ENCODE results near the gene LPAR1.
A peak's percentile ranks its signal among the peaks of the same experiment; 100 is the strongest.
"Not testable (repeated sequence)": the region's sequence is repeated elsewhere in the genome, so short reads cannot be mapped to it uniquely, and the experiment has no call there.

Gene LPAR1

DNA sequence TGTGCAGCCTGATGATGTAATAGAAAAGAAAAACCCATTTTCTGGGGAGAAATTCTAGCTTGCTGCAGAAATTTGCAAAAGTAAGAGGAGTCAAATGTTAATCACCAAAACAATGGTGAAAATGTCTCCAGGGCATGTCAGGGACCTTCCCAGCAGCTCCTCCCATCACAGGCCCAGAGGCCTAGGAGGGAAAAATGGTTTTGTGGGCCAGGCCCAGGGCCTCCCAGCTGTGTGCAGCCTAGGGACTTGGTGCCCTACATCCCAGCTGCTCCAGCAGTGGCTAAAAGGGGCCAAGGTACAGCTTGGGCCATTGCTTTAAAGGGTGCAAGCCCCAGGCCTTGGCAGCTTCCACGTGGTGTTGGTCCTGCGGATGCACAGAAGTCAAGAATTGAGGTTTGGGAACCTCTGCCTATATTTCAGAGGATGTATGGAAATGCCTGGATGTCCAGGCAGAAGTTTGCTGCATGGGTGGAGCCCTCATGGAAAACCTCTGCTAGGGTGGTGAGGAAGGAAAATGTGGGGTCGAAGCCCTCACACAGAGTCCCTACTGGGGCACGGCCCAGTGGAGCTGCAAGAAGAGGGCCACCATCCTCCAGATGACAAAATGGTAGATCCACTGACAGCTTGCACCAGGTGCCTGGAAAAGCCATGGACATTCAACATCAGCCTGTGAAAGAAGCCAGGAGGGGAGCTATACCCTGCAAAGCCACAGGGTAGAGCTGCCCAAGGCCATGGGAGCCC is 176.7 kb downstream of the LPAR1 start:
- DNase-seq: not testable (repeated sequence)

DNA sequence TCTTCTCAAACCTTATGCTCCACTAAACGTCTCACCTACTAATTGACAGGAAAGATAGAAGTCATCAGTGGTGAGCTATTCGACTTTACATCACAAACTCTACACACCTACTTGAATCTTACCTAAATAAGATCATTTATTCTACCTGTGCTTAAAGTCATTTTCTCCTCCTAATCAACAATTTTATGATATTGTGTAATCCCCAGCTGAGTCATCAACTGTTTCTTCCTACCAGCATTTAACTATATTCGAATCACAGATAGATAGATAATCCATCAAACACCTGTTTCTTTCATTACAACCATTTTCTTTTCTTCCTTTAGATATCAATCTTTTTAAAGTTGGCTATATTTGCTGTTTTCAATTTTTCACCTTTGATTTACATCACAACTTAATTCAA is 181.5 kb downstream of the LPAR1 start:
- no peak for DNase-seq

DNA sequence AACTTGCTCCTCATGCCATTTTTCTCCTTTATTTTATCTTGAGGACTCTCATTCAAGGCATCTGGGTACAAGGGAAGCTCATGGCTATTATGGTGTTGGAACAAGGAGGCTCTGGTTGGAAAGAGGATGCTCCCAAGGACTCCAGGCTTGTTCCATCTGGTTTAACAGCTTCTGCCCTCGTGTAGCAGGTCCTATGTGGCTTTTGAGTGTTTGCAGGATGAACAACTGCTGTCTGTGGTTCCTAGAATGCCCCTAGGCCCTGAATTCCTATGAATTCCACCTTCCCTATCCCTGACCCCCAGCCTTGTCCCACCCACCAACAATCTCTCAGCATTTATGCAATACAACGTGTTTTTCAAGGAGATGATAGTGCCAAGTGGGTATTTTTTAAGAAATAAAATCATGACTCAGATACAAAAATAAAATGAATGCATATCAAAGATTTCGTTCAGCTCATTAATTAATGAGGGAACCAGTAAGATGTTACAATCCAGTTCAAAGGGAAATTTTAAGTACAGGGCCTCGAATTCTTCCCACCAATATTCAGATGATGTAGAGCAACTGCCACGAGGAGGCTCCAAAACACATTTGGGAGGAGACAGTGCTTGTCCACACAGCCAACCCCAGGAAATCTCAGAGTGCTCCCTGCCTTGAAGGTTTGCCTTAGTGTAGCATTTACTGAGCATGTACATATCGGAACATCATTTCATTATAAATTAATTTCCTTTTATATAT is 187.7 kb downstream of the LPAR1 start:
- no peak for DNase-seq

DNA sequence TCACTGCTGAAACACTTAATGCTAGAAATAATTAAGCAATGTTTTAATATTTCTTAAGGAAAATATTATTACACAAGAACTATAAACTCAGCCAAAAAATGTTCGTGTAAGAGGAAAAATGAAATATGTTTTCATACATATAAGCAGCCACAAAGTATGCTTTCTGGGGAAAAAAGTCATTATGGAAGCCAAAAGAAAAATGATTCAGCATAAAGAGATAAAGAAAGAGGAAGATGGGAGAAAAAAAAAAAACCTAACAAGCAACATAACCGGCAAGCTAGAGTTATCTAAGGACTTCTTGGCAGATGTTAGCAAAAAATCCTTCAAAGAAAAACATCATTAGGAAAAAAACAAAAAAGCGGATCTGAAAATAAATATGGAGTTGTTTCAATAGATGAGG is 190.6 kb downstream of the LPAR1 start:
- no peak for DNase-seq

DNA sequence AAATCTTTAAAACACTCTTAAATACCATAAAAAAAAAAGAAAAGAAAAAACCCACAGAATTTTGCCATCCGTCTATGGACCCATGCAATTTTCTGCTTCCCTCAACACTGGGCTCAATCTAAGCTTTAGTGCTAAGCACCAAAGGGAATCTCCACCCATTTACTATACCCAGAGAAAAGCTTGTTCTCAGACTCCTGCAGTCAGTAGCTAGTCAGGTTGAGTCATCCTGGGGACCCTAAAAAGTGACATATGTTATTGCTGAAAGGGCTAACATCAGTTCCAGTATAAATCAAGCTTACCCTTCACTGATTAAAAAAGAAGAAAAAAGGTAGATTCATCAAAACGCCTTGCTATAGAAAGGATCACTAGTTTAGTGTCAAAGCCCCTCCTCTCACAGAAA is 192.1 kb downstream of the LPAR1 start:
- DNase-seq: no peak

DNA sequence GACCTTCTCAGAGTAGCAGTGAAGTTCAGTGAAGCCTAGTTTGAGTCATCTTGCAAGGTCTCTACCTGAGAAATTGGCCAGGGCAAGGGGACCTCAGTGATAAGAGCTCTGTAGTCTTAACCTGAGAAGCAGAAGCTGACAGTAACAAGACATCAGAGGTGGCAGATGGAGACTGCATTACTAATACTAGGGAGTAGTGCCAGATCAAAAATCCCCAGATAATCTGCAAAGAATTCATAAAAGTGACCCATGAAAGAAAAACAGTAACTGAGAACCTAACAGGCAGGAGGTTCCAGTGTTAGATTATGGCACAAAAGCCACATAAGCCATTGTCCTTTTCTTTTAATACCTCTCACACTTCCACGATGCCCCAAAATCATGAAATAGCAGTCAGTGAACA is 194.1 kb downstream of the LPAR1 start:
- DNase-seq: no peak

DNA sequence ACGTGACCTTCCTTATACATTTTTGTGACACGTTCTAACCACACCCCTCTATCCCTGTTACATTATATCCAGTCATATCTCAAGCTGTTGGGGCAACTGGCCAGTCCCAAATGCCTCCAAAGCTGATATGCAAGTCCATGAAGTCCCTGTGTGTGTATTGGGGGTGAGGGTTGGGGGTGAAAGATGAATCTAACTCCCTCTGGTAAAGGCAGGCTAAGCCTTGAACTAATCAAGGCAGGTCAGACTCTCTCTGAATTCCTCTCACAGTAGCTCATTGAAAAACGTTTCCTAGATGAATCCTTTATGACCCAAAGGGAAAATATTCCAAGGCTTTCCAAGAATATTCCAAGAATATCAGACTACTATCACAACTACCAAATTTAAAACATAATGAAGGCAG is 195.3 kb downstream of the LPAR1 start:
- no peak for DNase-seq

DNA sequence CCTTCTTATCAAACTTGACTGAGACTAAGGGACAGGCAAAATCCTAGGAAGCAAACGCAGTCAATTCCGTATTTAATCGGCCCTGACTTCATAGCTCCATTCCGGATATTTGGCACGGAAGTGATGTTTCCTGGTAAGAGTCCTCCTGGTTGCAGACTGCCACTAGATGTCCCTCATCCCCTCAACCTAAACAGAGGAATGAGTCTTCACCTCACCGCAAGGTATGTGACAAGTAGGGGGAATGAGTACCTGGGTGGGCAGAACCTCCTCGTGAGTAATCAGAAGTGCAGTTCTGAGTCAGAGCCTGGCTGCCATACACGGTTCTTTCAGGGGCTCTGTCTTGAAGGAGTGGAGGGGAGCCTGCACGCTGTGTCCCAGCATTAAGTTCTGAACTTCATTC is 196.1 kb downstream of the LPAR1 start:
- no peak for DNase-seq

DNA sequence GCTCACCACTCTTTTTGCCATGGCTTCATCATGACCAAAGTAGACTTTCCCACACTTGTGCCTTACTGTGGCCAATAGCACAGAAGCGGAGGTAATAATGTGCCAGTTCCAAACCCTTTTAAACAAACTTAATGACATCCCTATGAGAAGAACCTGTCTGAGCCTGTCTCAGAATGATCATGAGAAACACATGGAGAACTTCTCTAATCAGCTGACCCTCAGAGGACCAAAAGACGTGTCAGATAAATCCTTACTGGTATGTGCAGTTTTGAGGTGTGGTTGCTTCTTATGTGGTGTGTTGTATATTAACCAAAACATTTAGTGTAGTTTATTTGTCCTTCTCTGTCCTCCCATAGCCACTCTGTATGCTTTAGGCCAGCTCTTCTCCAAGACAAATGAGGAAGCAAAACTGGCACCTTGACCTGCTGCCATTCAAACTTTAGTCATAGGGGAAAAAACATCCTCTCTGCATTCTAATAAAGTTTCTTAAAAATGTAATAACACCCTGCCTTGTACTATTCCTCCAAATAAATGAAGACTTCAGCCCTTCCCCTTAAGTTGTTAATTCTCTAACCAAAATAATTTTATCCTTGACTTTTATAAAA is 200.8 kb downstream of the LPAR1 start:
- DNase-seq: no peak

DNA sequence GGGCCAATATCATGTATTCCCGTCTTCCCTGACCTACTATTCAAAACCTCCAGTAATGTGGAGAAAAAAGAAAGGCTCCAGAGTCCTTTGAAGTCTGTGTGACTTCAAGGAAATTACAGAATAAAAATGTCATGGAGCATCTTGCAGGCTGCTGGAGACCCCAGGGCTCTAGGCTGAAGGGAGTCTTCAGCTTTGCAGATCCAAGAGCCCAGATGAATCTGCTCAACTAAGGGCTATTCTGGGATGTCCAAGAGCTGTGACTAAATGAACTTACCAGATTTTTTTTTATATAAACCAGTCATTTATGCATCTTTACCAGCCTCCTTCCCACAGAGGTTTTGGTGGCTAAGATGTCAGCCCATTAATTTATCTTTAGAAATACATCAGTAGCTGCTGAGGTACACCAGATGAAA is 202.4 kb downstream of the LPAR1 start:
- peak; percentile 67 for DNase-seq

DNA sequence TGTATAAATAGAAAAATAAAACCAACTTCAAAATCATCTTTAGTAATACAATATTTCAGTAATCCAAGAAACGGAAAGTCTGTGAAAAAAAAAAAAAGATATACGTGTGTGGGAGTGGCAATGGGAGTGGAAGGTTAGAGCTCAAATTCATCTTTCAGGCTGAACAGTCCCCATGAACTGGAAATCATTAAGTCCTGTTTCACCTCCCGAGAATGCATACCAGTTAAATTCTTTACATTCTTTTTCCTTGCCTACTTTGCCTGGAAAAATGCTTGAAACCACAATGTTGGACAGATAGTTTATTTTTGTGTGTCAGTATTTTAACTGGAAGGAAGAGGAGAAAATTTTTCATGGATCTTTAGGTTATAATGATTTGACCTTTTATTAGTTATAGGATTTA is 202.9 kb downstream of the LPAR1 start:
- peak; percentile 82 for DNase-seq

DNA sequence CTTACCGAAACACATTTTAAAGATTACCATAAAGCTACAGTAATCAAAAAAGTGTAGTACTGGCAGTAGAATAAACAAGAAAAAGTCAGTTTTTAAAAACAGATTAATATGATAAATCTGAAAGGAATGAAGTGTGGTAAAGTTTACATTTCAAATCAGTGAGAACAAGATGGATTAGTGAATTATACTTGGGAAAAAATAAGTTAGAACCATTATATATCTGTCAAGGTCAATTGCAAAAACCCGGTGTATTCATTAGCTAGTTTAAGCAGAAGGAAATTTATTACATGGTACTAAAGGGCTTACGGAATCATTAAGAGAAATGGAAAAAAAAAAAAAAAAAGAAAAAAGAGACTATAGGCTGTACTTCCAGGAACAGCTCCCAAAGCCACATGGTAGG is 205.3 kb downstream of the LPAR1 start:
- no peak for DNase-seq

DNA sequence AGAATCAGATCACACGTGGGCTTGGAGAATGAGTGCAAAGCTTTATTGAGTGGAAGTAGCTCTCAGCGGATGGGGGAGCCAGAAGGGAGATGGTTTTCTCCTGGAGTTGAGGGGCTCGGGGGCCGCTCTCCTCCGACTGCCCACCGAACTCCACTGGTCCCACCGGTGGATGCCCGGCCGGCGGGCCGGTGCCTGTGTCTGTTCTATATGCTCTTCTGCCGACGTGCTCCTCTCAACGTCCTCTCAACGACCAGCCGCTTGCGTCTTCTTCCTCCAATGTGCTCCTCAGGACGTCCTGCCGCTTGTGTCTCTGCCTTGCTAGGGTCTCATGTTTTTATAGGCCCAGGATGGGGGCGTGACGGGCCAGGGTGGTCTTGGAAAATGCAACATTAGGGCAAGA is 207.8 kb downstream of the LPAR1 start:
- DNase-seq: no peak

DNA sequence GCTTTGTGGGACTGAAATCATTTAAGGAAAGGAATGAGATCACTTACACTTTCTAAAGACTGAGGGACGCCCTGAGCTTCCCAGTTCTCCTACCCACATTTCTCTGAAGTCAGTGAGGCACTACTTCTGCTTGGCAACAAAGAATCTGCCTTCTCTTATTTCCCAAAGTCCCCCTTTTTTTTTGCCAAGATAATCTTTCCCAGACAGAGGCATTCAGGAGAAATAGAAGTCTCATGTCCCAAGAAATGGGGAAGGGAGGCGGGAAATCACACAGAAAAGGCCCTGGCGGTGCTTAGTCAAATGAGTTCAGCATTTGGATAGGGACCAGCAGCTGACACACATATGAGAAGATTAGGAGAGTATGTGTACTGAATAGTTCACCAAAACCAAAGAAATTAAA is 210.0 kb downstream of the LPAR1 start:
- DNase-seq: no peak

DNA sequence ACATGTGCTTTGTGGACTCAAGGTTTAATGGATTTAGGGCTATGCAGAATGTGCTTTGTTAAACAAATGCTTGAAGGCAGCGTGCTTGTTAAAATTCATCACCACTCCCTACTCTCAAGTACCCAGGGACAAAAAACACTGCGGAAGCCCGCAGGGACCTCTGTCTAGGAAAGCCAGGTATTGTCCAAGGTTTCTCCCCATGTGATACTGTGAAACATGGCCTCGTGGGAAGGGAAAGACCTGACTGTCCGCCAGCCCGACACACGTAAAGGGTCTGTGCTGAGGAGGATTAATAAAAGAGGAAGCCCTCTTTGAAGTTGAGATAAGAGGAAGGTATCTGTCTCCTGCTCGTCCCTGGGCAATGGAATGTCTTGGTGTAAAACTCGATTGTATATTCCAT is 211.9 kb downstream of the LPAR1 start:
- DNase-seq: not testable (repeated sequence)

DNA sequence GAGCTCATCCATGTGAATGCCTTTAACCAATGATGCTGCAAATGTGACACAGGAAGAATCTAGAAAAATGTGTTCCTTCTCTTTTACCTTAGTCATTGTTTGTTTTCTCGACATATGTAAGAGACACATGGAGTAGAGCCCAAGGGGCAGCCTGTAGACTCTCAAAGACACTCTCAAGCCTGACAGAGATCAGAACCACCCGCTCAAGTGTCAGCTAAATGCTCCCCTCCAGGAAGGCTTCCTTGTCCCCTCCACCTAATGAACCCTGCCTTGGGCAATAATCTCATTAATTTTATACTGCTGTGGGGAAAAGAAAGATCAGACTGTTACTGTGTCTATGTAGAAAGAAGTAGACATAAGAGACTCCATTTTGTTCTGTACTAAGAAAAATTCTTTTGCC is 212.3 kb downstream of the LPAR1 start:
- DNase-seq: no peak

DNA sequence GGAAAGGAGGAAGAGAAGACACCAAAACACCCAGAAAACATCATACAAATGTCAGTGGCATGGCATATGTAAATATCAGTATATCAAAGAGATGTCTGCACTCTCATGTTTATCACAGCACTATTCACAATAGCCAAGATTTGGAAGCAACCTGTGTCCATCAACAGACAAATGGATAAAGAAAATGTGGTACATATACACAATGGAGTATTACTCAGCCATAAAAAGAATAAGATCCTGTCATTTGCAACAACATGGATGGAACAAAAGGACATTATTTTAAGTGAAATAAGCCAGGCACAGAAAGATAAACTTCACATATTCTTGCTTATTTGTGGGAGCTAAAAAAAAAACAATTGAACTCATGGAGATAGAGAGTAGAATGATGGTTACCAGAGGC is 213.1 kb downstream of the LPAR1 start:
- not testable (repeated sequence) for DNase-seq
